A204.1 (cell line): ENCODE measurements around the gene ZNF853.
"Not testable (repeated sequence)": the region's sequence is repeated elsewhere in the genome, so short reads cannot be mapped to it uniquely, and the experiment has no call there.

Experiments
- FAIRE-seq: peaks from 2 replicates; lab custom pipeline; 2012; peaks lifted over from hg19 to GRCh38; lab: Jason Lieb, UNC

ZNF853 gene

GRCh38 chr7:6652446-6653011 is 37.1 kb downstream of the ZNF853 start:
- no peak for FAIRE-seq

DNA sequence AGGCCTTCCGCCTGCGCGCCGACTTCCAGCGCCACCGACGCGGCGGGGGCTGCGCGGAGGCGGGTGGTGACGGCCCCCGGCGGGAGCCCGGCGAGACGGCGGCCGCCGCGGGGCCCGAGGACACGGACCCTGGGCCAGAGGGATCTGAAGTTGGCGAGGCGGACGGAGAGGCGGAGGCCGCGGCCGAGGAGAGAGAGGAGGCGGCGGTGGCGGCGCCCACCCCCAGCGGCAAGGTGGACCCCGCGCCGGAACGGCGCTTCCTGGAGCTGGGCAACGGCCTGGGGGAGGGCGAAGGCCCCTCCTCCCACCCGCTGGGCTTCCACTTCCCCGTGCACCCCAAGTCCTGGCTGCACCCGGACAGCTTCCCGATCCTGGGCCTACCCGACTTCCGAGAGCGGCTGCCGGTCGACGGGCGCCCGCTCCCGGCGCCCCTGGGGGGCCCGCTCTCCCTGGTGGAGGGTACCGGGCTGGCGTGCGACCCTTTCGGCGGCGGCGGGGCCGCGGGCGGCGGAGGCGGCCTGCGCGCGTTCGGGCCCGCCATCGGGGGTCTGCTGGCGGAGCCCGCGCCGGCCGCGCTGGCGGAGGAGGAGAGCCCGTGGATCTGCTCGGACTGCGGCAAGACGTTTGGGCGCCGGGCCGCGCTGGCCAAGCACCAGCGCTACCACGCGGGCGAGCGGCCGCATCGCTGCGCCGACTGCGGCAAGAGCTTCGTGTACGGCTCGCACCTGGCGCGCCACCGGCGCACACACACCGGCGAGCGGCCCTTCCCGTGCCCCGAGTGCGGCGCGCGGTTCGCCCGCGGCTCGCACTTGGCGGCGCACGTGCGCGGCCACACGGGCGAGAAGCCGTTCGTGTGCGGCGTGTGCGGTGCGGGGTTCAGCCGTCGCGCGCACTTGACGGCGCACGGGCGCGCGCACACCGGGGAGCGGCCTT is 37.9 kb downstream of the ZNF853 start:
- no peak for FAIRE-seq

- FAIRE-seq = no peak
Measured at GRCh38 chr7:6654113-6654841, 38.9 kb downstream of the ZNF853 start.

GRCh38 chr7:6654842-6655610 is 39.6 kb downstream of the ZNF853 start:
- no peak for FAIRE-seq

DNA sequence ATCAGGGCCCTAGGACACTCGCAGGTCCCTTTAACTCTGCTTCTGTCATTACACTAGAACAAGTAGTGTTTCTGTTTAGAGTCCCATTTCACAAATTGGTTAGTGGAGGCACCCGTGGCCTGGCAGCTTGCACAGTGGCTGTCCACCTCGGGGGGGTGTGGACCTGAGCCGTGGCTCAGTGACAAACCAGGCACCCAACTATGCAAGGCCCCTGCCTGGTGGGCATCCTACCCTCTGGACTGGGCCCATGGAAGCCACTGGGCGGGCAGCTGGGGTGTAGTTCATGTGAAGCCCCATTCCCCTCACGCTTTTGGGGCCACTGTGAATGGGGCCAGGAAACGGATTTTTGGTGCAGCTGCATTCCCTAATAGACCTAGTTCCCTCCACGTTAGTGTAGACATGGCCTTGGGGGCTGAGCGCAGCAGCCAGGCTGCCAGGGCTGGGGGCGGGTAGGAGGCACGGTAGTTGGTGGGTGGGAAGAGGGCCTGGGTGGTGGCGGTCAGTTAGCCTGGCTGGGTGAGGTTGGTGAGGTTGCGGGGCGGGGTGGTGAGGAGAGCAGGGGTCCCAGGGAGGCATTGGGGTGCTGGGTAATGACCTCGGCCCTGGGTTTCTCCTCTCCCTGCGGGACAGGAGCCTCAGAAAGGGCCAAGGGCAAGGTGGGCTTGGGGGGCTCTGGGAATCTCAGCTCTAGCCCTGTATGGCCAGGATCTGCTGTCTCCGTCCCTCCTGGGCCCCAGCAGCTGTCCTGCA is 40.4 kb downstream of the ZNF853 start:
- no peak for FAIRE-seq

- FAIRE-seq = no peak
Measured at GRCh38 chr7:6656413-6656812, 41.0 kb downstream of the ZNF853 start.

DNA sequence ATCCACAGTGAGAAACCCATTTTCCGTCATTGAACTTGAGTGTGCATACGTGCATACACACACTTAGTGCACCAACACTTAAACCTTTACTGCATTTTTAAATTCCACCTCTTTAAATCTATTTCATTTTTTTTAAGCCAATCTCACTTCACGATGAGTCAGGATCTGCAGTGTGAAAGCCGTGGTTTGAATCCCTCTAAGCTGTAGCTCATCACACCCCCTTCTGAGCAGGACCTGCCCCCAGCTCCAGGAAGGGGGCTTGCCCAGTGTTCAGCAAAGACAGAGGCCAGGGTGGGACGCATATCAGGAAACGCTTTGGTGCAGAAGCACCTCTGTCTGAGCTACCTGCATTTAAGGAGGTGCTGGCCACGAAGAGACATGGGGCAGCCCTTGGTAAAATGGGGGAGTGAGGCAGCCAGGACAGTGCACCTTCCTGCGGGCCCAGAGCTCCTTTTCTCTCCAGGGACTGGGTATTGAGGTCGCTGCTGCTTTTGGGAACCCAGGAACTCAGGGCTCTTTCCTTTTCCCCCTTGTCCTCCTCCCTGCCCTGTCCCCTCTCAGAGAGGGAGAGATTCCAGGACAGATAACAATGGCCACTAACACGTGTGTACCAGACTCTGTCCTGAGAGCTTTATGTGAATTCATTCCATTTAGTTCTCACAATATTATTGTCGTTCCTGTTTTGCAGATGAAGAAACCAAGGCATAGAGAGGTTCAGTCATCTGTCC is 43.4 kb downstream of the ZNF853 start:
- no peak for FAIRE-seq

GRCh38 chr7:6670851-6671250 is 55.4 kb downstream of the ZNF853 start:
- FAIRE-seq = not testable (repeated sequence)
